ENCODE data around the gene PPP2CA. TPM values are rescaled to one million over a fixed set of nuclear protein-coding genes. Genes with fewer than 3 reads are reported as not detected.
"Not testable (repeated sequence)": the region's sequence is repeated elsewhere in the genome, so short reads cannot be mapped to it uniquely, and the experiment has no call there.

Gene PPP2CA
- total and polyA plus RNA-seq, 2 of the 4 experiments (the other 2 are of a cell fraction), result 70.6 to 73.6 TPM

DNA sequence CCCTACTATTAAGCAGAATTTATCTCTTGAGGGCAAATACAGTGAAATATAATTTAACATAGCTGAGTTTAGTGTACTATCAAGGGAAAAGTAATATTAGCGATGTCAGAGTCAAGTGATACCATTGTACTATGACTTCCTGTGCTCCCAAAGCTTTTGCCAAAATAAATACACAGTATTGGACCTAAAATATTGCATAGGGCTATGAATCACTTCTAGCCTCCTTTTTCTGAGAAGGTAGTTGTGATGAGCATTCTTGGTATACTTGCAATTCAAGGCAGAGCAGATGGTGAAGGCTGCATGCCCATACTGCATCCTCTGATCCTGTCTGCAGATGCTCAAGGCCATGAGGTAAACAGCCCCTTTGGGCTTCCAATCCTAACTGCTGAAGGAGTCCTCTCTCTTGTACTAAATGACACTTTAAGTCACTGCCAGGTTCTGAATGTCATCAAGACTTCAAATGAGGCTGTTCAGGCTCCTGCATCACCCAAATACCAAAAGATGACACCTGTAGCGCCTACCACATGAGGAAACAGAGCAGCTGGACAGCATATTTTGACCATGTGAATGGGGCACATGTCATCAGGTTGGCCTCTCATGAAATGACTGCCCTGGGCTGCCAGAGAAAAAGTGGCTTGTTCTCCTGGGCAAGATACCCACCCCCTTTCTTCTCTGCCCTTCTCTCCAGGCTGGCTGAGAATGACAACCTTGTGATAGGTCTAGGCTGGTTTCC is 29.7 kb upstream of the PPP2CA start:
- ChIA-PET CTCF (no interaction called here), POLR2A (ENCODE audit: unreplicated experiment) (no interaction called here)
- no peak overlapping the region for H3K4me3 ChIP-seq (ENCODE audit: insufficient read depth, low read depth, low read length)
- no peak overlapping the region for H3K9ac ChIP-seq (ENCODE audit: low read depth, low read length)
- no peak overlapping the region for H4K5ac ChIP-seq (ENCODE audit: low read depth, low read length)
- intact Hi-C loops (cut with micrococcal nuclease) (no loop called here), dilution Hi-C loops (cut with HindIII; ENCODE audit: low sequenced_read_pairs, unreplicated experiment) (no loop called here), in situ Hi-C loops (cut with MboI; ENCODE audit: low sequenced_read_pairs) (no loop called here)
- BruUV-seq (replicated peaks), result no TSS peak
- peak overlapping the region; percentile 47 for H2AFZ ChIP-seq (replicated peaks; ENCODE audit: low read length, poor library complexity)
- H2AK9ac ChIP-seq (replicated peaks; ENCODE audit: low read depth, low read length, poor library complexity), result no peak overlapping the region
- peaks cover 14% of the 10 kb centered on the region for H3K9me1 ChIP-seq (ENCODE audit: insufficient read depth, low read length)
- no CpG with 5 or more reads among the region's 2 CpGs for WGBS, 2 experiments (ENCODE audit: extremely low coverage in 2 of 2, insufficient read length in 1 of 2)
- H4K20me1 ChIP-seq (ENCODE audit: insufficient read depth, low read length), result peaks cover 5% of the 10 kb centered on the region; the same call in 1 of the 2 replicates
- peak overlapping the region; percentile 47; the same call in 1 of the 3 replicates for H2BK15ac ChIP-seq (ENCODE audit: low read depth, low read length)
- H3K27ac ChIP-seq (ENCODE audit: insufficient read depth, low read length), result no peak overlapping the region
- H3K23ac ChIP-seq (ENCODE audit: low read depth, low read length), result no peak overlapping the region
- H3K36me3 ChIP-seq (ENCODE audit: control insufficient read depth, insufficient read depth, low read length), result no peaks in the 10 kb centered on the region
- H3K4me2 ChIP-seq (ENCODE audit: low read depth, low read length), result no peak overlapping the region
- H3K14ac ChIP-seq (replicated peaks; ENCODE audit: low read depth, low read length), result peak overlapping the region; percentile 22; the same call in 1 of the 2 replicates
- DNase-seq (peak; percentile 88), ATAC-seq (ENCODE audit: low read depth) (peak; percentile 73)
- no peaks in the 10 kb centered on the region for H3K27me3 ChIP-seq (ENCODE audit: control insufficient read depth, insufficient read depth, low read length)
- TF ChIP-seq CEBPB (IDR thresholded peaks at IDR 0.05; ENCODE audit: low read depth, low read length) (peak; percentile 66), MXI1 (IDR thresholded peaks at IDR 0.05; ENCODE audit: borderline replicate concordance, low read depth, low read length) (no peak), BHLHE40 (IDR thresholded peaks at IDR 0.05; ENCODE audit: low read depth, low read length) (peak; percentile 20; the same call in 1 of the 2 replicates), CHD1 (IDR thresholded peaks at IDR 0.05; ENCODE audit: low read depth, low read length) (no peak), RCOR1 (IDR thresholded peaks at IDR 0.05; ENCODE audit: insufficient replicate concordance, low read length) (no peak)
- no peak overlapping the region for H3K18ac ChIP-seq (ENCODE audit: low read depth, low read length)
- no peak overlapping the region for H4K91ac ChIP-seq (ENCODE audit: insufficient read depth, low read depth, low read length)
- peaks cover 5% of the 10 kb centered on the region for H3K4me1 ChIP-seq (ENCODE audit: control insufficient read depth, insufficient read depth, low read length)
- no peak overlapping the region; a peak in 1 of 4 replicates for H4K8ac ChIP-seq (ENCODE audit: low read depth in 2 of 2, low read length in 2 of 2)
- H2BK20ac ChIP-seq (ENCODE audit: low read depth, low read length), result no peak overlapping the region
- peak overlapping the region; percentile 17; the same call in 1 of the 2 replicates for H3K4ac ChIP-seq (ENCODE audit: low read depth, low read length)
- H2BK120ac ChIP-seq (ENCODE audit: low read depth, low read length), result peak overlapping the region; percentile 16; the same call in 1 of the 2 replicates
- H3K9me3 ChIP-seq (ENCODE audit: control insufficient read depth, insufficient read depth, low read length), result no peaks in the 10 kb centered on the region
- H2AK5ac ChIP-seq (ENCODE audit: low read depth, low read length), result peak overlapping the region; percentile 67; the same call in 1 of the 2 replicates
- no peak overlapping the region for H2BK5ac ChIP-seq (ENCODE audit: low read depth, low read length, poor library complexity, severe bottlenecking)
- H3K79me1 ChIP-seq (ENCODE audit: low read depth in 1 of 2, low read length in 2 of 2), result peaks cover 0 to 16% of the 10 kb centered on the region in 2 experiments; a peak in 2 of 4 replicates
- no peak overlapping the region for H3K56ac ChIP-seq (ENCODE audit: extremely low read depth, insufficient read depth, low read length)

DNA sequence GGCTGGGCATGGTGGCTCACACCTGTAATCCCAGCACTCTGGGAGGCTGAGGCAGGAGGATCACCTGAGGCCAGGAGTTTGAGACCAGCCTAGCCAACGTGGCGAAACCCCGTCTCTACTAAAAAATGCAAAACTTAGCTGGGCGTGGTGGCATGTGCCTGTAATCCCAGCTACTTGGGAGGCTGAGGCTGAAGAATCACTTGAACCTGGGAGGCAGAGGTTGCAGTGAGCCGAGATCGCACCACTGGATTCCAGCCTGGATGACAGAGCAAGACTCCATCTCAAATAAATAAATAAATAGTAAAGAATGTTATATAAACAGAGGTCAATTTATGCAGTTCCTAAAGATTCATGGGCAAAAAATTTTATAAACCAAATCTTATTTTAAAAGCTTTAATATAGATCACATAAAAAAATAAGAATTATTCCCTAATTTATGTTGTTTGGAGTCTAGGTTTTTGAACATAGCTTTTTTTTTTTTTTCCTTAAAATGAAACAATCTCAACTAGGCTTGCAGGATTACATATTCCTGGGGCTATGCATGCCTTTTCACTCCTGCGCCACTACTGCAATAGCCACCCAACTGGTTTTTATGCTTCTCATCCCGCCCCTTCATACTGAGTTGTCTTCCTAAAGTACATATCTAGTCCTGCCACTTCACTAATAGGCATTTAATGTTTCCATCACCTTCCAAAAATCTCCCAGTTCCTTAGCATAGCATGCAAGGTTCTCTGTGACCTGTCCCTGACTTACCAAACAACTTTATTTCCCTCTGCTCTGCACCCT is 27.7 kb upstream of the PPP2CA start:
- H2AK5ac ChIP-seq (ENCODE audit: low read depth, low read length); H4K20me1 ChIP-seq (ENCODE audit: insufficient read depth, low read length); H3K14ac ChIP-seq (replicated peaks; ENCODE audit: low read depth, low read length); DNase-seq; H2AFZ ChIP-seq (replicated peaks; ENCODE audit: low read length, poor library complexity); H3K4me2 ChIP-seq (ENCODE audit: low read depth, low read length); in situ Hi-C loops (cut with MboI; ENCODE audit: low sequenced_read_pairs); H3K4me1 ChIP-seq (ENCODE audit: control insufficient read depth, insufficient read depth, low read length); H3K9ac ChIP-seq (ENCODE audit: low read depth, low read length); H2AK9ac ChIP-seq (replicated peaks; ENCODE audit: low read depth, low read length, poor library complexity); H3K36me3 ChIP-seq (ENCODE audit: control insufficient read depth, insufficient read depth, low read length); BruUV-seq (replicated peaks); H3K27ac ChIP-seq (ENCODE audit: insufficient read depth, low read length); dilution Hi-C loops (cut with HindIII; ENCODE audit: low sequenced_read_pairs, unreplicated experiment); H3K27me3 ChIP-seq (ENCODE audit: control insufficient read depth, insufficient read depth, low read length); intact Hi-C loops (cut with micrococcal nuclease); ATAC-seq (ENCODE audit: low read depth); H2BK15ac ChIP-seq (ENCODE audit: low read depth, low read length); H3K56ac ChIP-seq (ENCODE audit: extremely low read depth, insufficient read depth, low read length); H3K9me3 ChIP-seq (ENCODE audit: control insufficient read depth, insufficient read depth, low read length); H4K5ac ChIP-seq (ENCODE audit: low read depth, low read length); H3K4ac ChIP-seq (ENCODE audit: low read depth, low read length); H3K4me3 ChIP-seq (ENCODE audit: insufficient read depth, low read depth, low read length): not testable (repeated sequence)
- peaks cover 17% of the 10 kb centered on the region for H3K9me1 ChIP-seq (ENCODE audit: insufficient read depth, low read length)
- WGBS, 2 experiments (ENCODE audit: extremely low coverage in 2 of 2, insufficient read length in 1 of 2), result 94% methylated on average over 5 of the region's 8 CpGs; no CpG with 5 or more reads in 1 of the 2 experiments
- ChIA-PET POLR2A (ENCODE audit: unreplicated experiment) (interaction anchor here (0.5 kb wide), 1 partner anchor 64 kb away, joined by 3 read pairs; no protein-coding TSS in a partner anchor), CTCF (interaction anchor here (0.6 to 1.3 kb wide), 4 partner anchors 11 to 29 kb away, joined by 3 to 5 read pairs (median 3); no protein-coding TSS in a partner anchor)
- peak overlapping the region; percentile 66 for H2BK120ac ChIP-seq (ENCODE audit: low read depth, low read length)
- H3K18ac ChIP-seq (ENCODE audit: low read depth, low read length), result peak overlapping the region; percentile 40; the same call in 1 of the 2 replicates
- peak overlapping the region in 1 of 2 experiments; percentile 63; a peak in 1 of 4 replicates for H4K8ac ChIP-seq (ENCODE audit: low read depth in 2 of 2, low read length in 2 of 2)
- peak overlapping the region; percentile 10; the same call in 1 of the 2 replicates for H3K23ac ChIP-seq (ENCODE audit: low read depth, low read length)
- peak overlapping the region; percentile 78 for H2BK5ac ChIP-seq (ENCODE audit: low read depth, low read length, poor library complexity, severe bottlenecking)
- H3K79me1 ChIP-seq (ENCODE audit: low read depth in 1 of 2, low read length in 2 of 2), result peaks cover 0 to 16% of the 10 kb centered on the region in 2 experiments; a peak in 2 of 4 replicates
- H2BK20ac ChIP-seq (ENCODE audit: low read depth, low read length), result peak overlapping the region; percentile 62; the same call in 1 of the 2 replicates
- peak overlapping the region; percentile 64; the same call in 1 of the 2 replicates for H4K91ac ChIP-seq (ENCODE audit: insufficient read depth, low read depth, low read length)

Measured in IMR-90 (cell line).